Measurements from ENCODE around the gene RNLS.

RNLS gene

DNA sequence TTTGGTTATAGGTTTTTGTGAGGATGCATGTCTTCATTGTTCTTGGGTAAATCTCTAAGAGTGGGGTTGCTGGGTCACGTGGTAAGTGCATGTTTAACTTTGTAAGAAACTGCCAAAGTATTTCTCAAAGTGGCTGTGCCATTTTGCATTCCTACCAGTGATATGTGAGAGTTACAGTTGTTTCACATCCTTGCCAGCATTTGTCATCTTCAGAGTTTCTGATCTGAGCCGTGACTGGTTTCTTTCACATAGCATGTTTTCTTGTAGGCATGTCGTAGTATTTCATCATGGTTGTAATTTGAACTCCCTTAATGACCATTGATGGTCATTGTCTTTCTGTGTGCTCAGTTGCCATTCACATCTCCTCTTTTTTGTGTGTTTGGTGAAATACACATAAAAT lies 286.0 kb downstream of the RNLS start:
- Histone ChIP-seq H3K9me2 (replicated peaks; ENCODE audit: insufficient read depth, low read length) (no peaks in the 10 kb centered on the region), H3K79me2 (ENCODE audit: insufficient read depth, low read length) (no peaks in the 10 kb centered on the region), H3K9ac (ENCODE audit: low read length) (no peak overlapping the region), H3K36me3 (ENCODE audit: low read length) (no peaks in the 10 kb centered on the region), H3K27me3 (ENCODE audit: low read length) (no peaks in the 10 kb centered on the region), H3K4me3 (ENCODE audit: insufficient read depth, low read length, poor library complexity, severe bottlenecking) (no peak overlapping the region), H3K27ac (ENCODE audit: low read depth, low read length) (no peak overlapping the region), H3K9me3 (ENCODE audit: insufficient read depth, low read length) (no peaks in the 10 kb centered on the region), H2AFZ (ENCODE audit: low read depth, low read length, severe bottlenecking) (no peak overlapping the region), H3K4me2 (ENCODE audit: low read depth, low read length, poor library complexity, severe bottlenecking) (no peak overlapping the region), H3F3A (ENCODE audit: insufficient read depth) (no peaks in the 10 kb centered on the region), H4K20me1 (ENCODE audit: low read depth, low read length) (no peaks in the 10 kb centered on the region)
- TF ChIP-seq, protein P1, sequence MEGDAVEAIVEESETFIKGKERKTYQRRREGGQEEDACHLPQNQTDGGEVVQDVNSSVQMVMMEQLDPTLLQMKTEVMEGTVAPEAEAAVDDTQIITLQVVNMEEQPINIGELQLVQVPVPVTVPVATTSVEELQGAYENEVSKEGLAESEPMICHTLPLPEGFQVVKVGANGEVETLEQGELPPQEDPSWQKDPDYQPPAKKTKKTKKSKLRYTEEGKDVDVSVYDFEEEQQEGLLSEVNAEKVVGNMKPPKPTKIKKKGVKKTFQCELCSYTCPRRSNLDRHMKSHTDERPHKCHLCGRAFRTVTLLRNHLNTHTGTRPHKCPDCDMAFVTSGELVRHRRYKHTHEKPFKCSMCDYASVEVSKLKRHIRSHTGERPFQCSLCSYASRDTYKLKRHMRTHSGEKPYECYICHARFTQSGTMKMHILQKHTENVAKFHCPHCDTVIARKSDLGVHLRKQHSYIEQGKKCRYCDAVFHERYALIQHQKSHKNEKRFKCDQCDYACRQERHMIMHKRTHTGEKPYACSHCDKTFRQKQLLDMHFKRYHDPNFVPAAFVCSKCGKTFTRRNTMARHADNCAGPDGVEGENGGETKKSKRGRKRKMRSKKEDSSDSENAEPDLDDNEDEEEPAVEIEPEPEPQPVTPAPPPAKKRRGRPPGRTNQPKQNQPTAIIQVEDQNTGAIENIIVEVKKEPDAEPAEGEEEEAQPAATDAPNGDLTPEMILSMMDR (IDR thresholded peaks at IDR 0.05; ENCODE audit: insufficient read depth, low read length, poor library complexity, severe bottlenecking), result no peak
- TF ChIP-seq EZH2phosphoT487 (conservative IDR thresholded peaks at IDR 0.05; ENCODE audit: low read length), result no peak

DNA sequence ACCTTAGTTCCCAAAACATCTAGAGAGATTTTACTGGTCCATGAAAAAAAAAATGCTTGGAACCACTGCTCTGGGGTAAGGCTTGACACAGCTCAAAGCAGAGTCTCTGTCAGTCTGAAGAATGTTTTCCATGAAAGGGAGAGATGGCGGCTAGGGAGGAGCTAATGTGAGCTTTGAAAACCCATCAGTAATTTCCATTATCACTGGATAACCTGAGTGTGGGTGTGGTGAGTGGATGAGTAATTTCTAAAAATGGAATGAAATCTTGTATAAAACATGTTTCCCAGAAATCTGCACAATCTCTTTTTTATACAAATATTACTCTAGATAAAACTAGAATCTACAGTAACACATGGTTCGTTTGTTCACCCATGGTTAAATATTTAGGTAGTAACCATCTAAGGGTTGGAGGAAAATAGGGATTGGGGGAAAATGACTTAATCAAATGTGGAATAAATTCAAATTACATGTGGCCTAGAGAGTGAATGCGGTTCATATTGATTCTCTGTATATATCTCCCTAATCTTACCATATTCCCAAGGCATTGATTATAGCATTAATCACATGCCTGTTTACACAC lies 289.4 kb downstream of the RNLS start:
- Histone ChIP-seq H3K9me3 (ENCODE audit: insufficient read depth, low read length) (no peaks in the 10 kb centered on the region), H3K27me3 (ENCODE audit: low read length) (no peaks in the 10 kb centered on the region), H2AFZ (ENCODE audit: low read depth, low read length, severe bottlenecking) (no peak overlapping the region), H3F3A (ENCODE audit: insufficient read depth) (no peaks in the 10 kb centered on the region), H3K9ac (ENCODE audit: low read length) (no peak overlapping the region), H4K20me1 (ENCODE audit: low read depth, low read length) (no peaks in the 10 kb centered on the region), H3K9me2 (replicated peaks; ENCODE audit: insufficient read depth, low read length) (no peaks in the 10 kb centered on the region), H3K36me3 (ENCODE audit: low read length) (no peaks in the 10 kb centered on the region), H3K27ac (ENCODE audit: low read depth, low read length) (no peak overlapping the region), H3K4me3 (ENCODE audit: insufficient read depth, low read length, poor library complexity, severe bottlenecking) (no peak overlapping the region), H3K4me2 (ENCODE audit: low read depth, low read length, poor library complexity, severe bottlenecking) (no peak overlapping the region), H3K79me2 (ENCODE audit: insufficient read depth, low read length) (no peaks in the 10 kb centered on the region)
- TF ChIP-seq EZH2phosphoT487 (conservative IDR thresholded peaks at IDR 0.05; ENCODE audit: low read length), result no peak
- TF ChIP-seq, protein P1 (IDR thresholded peaks at IDR 0.05; ENCODE audit: insufficient read depth, low read length, poor library complexity, severe bottlenecking), result no peak

DNA sequence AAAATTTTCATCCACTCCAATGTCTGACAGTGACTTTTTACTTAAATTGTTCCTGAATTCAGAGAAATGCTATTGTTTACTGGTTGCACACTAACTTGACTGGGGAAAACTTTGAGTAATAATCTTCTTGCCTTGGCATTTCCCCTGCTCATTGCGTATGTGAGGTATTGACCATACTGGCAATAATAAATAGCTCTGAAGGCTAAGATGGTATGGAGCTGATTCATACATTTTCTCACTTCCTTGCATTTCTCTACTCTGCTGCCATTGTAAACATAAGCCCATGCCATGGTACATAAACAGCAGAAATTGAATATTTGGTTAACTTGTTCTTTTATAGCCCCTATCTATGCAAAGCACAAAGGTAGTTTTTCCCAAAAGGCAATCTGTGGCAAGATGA lies 290.0 kb downstream of the RNLS start:
- TF ChIP-seq EZH2phosphoT487 (conservative IDR thresholded peaks at IDR 0.05; ENCODE audit: low read length), result no peak
- TF ChIP-seq, protein P1 (IDR thresholded peaks at IDR 0.05; ENCODE audit: insufficient read depth, low read length, poor library complexity, severe bottlenecking), result no peak
- no peaks in the 10 kb centered on the region for H3K79me2 ChIP-seq (ENCODE audit: insufficient read depth, low read length)
- no peak overlapping the region for H3K4me2 ChIP-seq (ENCODE audit: low read depth, low read length, poor library complexity, severe bottlenecking)
- no peak overlapping the region for H3K27ac ChIP-seq (ENCODE audit: low read depth, low read length)
- no peaks in the 10 kb centered on the region for H3K36me3 ChIP-seq (ENCODE audit: low read length)
- H3F3A ChIP-seq (ENCODE audit: insufficient read depth), result no peaks in the 10 kb centered on the region
- no peak overlapping the region for H3K4me3 ChIP-seq (ENCODE audit: insufficient read depth, low read length, poor library complexity, severe bottlenecking)
- H4K20me1 ChIP-seq (ENCODE audit: low read depth, low read length), result no peaks in the 10 kb centered on the region
- H2AFZ ChIP-seq (ENCODE audit: low read depth, low read length, severe bottlenecking), result no peak overlapping the region
- no peak overlapping the region for H3K9ac ChIP-seq (ENCODE audit: low read length)
- H3K9me3 ChIP-seq (ENCODE audit: insufficient read depth, low read length), result no peaks in the 10 kb centered on the region
- H3K27me3 ChIP-seq (ENCODE audit: low read length), result no peaks in the 10 kb centered on the region
- no peaks in the 10 kb centered on the region for H3K9me2 ChIP-seq (replicated peaks; ENCODE audit: insufficient read depth, low read length)
